SIG-M5 treated with dmso at 0.1 percent for 504 hours (cell line): ENCODE measurements around the gene CACNA1D.
"Not testable (repeated sequence)": the region's sequence is repeated elsewhere in the genome, so short reads cannot be mapped to it uniquely, and the experiment has no call there.

Experiments
- DNase-seq: peaks from one replicate; lab custom pipeline; 2025; ENCODE audit not compliant: unreplicated experiment; lab: John Stamatoyannopoulos, UW

The CACNA1D gene

DNA sequence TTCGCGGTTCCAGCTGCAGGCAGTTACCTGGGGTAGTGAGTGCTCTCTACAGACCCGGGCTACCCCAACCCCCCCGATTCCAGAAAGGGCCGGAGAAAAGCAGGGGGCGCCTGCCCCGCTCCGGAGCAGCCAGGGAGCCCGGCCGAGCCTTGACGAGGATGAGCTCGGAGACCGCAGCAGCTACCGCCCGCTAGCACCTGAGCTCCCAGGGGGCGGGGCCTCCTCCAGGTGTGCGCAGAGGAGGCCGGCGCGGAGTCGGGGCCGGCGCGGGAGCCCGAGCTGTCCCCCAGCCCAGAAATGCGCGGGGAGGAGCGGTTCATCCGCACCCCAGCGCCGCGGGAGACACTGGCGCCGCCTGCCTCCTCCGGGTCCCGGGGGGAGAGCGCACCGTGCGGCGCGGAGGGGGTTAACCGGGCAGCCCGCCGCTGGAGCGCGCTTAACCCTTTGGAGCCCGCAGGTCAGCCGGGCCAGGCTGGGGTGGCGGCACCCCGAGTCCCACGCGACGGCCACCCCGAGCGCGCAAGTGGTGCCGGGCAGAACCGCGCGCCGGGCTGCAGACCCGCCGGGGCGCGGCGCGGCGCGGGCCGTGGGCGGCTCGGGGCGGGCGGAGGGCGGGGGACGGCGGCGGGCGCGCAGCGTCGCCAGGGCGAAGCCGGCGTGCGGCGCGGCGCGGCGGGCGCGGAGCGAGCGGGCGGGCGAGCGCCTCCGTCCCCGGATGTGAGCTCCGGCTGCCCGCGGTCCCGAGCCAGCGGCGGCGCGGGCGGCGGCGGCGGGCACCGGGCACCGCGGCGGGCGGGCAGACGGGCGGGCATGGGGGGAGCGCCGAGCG lies at the start of gene CACNA1D:
TSS of gene CACNA1D (plus strand) at position 649 of the 829 bp plus-strand sequence. CDS start 556 bp downstream, outside the sequence.
- no peak for DNase-seq

GRCh38 chr3:53457068-53457467 lies 37.3 kb upstream of the CACNA1D start:
- DNase-seq = peak; percentile 83

GRCh38 chr3:53460326-53460725 lies 34.1 kb upstream of the CACNA1D start:
- no peak for DNase-seq

DNA sequence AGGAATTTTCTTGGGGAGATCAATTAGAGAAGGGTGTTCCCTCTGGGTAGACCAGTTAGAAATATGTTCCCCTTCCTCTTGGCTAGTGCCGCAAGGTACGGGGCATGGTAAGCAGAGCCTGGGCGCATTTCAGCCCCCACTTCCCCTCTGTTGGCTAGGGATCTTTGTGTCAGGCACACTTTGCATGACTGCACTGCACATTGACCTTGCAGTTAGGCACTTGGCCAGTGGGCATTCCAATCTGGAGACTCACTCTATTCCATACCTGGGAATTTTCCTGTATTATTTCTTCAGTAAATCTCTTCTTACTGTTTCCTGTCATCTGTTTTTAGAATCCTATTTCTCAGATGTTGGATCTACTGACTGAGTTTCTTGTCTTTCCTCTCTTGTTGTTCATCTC lies 30.0 kb upstream of the CACNA1D start:
- no peak for DNase-seq

DNA sequence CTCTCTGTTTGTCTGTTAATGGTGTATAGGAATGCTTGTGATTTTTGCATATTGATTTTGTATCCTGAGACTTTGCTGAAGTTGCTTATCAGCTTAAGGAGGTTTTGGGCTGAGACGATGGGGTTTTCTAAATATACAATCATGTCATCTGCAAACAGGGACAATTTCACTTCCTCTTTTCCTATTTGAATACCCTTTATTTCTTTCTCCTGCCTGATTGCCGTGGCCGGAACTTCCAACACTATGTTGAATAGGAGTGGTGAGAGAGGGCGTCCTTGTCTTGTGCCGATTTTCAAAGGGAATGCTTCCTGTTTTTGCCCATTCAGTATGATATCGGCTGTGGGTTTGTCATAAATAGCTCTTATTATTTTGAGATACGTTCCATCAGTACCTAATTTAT lies 24.7 kb upstream of the CACNA1D start:
- not testable (repeated sequence) for DNase-seq

GRCh38 chr3:53473422-53473821 lies 21.0 kb upstream of the CACNA1D start:
- DNase-seq = no peak

- not testable (repeated sequence) for DNase-seq
Observed at GRCh38 chr3:53476372-53476771, 18.0 kb upstream of the CACNA1D start.

- DNase-seq = not testable (repeated sequence)
Observed at GRCh38 chr3:53477689-53478088, 16.7 kb upstream of the CACNA1D start.

GRCh38 chr3:53478166-53478830 lies 16.1 kb upstream of the CACNA1D start:
- DNase-seq = no peak

DNA sequence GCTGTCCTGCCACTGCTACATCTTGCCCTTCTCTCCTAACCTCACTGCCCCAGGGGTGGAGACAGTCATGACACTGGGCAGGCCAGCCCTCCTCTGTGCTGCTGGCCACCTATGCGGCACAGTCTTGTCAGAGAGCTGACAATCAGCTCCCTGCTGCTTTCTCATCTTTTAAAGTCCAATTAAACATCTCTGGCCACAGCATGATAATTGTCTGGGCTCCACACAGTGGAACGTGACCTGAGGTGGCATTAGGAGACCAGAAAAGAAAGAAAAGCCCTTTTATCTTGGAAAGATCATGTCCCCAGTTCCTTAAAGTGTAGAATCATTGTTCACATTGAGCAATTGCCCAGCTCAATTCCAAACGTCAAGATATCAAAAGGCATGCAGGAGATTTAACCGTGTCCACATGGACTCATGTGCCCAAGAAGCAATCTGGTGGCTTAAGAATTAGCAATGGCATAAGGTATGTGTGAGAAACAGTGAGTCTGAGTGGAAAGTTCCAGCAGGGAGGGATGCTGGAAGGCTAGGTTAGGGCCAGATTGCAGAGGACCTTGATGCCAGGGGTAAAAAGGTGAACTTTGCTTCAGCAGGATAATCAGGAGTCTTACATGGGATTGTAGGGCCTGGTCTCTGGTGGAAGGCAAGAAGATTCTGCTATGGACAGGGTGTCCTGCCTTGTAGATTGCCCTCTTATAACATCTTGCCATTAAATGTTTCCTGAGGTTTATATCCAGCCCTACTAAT lies 15.3 kb upstream of the CACNA1D start:
- DNase-seq = no peak

GRCh38 chr3:53482227-53482626 lies 12.2 kb upstream of the CACNA1D start:
- no peak for DNase-seq

DNA sequence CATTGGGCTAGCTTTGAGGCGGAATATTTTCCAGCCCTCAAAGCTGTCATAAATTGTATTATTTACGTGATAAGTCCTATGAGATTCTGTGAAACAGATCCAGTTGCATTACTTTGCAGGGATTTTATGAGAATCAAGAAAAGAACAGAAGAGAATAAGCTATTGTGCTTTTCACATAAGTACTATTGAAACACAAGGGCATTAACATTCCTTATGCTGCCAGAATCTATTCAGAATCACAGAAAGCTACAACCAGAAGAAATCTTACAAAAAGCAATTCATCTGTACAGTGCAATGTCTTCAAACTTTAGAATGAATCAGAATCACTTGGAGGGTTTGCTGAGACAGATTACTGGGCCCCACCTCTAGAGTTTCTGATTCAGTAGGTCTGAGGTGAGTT lies 10.6 kb upstream of the CACNA1D start:
- DNase-seq = no peak

DNA sequence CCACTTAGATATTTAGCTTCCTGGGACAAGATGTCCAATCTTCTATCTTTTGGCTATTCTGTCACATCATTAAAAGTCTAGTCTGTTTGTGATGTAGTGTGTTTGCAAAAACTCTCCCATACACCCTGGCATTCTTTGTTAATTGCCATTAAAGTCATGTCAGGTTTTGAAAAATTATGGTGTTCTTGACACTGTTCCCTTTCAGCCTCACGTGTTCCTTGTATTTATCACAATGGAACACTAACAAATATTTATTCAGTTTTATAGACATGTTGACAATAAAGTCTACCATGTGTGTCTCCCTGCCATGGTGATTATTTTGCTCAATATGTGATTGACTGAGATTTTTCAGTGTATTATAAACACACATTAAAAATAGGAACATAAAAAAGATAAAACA lies 9.4 kb upstream of the CACNA1D start:
- DNase-seq = no peak

- no peak for DNase-seq
Observed at GRCh38 chr3:53485675-53486403, 8.6 kb upstream of the CACNA1D start.

- DNase-seq = no peak
Observed at GRCh38 chr3:53486961-53487654, 7.3 kb upstream of the CACNA1D start.

DNA sequence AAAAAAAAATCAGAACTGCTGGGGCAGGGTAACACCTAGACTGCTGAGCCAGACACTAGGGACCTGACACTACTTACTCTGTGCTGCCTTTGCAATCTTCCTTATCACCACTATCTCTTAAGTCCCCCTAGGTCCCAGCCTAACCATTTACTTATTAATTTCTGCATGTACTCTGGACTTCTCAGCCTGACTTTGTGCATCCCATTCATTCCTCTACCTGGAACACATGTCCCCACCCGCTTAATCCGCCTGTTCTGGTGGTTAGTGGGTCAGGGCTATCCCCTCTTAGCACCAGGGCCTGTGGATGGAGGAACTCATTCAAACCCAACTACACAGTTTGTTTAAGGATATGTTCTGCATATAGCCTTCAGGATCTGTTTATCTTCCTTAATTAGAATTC lies 5.0 kb upstream of the CACNA1D start:
- no peak for DNase-seq

DNA sequence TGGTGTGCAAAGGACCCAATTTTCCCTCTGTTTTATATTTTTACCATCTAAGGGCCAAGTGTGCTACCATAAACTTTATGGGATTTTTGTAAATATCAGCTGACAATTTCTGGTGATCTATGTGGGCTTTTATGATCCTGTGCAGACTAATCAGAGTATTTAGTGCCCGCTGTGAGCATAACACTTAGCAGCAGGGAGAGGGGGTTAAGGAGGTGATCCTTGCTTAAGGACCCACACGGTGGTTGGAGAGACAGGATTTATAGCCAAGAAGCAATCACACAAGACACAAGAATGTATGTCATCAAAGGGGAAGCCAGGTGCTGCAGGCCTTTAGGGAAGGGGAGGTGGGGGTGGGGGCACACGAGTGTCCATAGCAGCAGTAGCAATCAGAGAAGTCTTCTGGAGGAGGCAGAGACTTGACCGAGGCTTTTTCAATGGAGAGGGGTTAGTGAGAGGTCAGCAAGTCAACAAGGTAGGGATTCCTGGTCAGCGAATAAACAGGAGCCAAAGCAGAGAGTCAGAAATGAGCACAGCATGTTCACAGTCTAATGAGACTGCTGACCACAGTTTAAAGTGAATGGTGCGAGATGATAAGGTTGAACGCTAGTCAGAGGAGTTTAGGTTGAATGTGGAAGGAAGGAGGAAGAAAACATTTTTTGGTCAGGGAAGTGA lies 4.5 kb upstream of the CACNA1D start:
- no peak for DNase-seq

DNA sequence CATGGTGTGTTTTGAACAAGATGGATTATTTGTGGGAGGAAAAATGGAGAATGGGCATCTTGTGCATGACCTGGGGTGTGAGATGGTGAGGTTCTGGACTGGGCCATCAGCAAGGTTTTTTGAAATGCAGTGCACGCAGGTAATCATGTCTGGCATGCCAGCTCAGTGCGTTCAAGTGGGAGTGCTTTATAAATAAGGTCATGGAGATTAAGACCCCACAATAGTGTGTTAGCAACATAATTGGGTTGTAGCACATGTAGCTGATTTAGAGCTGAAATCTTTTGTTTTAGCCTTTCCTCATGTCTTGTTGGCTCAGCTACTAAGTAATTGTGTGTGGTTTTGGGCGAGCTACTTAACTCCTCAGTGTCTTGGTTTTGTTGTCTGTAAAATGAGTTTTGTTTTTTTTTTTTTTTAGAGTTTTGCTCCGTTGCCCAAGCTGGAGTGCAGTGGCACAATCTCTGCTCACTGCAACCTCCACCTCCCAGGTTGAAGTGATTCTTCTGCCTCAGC lies 3.9 kb upstream of the CACNA1D start:
- DNase-seq = no peak

- DNase-seq = no peak
Observed at GRCh38 chr3:53491276-53491675, 3.1 kb upstream of the CACNA1D start.

DNA sequence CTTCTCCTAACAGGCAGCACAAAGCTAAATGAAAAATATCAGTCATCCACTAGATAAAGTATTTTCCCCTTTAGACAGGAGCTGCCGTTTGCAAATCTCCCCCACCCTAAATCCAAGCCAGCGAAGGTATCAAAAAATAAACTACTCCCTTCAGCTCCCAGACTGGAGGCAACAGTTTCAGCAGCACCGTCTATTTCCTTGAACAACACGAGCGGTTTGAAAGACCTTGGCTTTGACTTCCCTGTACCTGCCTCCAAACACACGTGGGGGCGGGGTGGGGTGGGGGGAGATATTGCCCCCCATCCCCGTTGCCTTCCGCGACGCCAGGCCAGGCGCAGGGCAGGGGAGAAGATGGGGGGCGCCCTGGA lies 832 bp upstream of the CACNA1D start:
- DNase-seq = no peak
